ENCODE measurements around the gene MND1. TPM values are rescaled to one million over a fixed set of nuclear protein-coding genes. Genes with fewer than 3 reads are reported as not detected.

MND1 gene
- total and polyA plus RNA-seq, 7 donors = 0.12 to 1.4 (median 0.40) TPM; not detected in 3

GRCh38 chr4:153347117-153347516, 2.6 kb downstream of the MND1 start:
- Histone ChIP-seq H3K36me3 (ENCODE audit: insufficient read depth in 1 of 2, low read depth in 1 of 2) (no peaks in the 10 kb centered on the region), H3K9me3 (no peaks in the 10 kb centered on the region), H3K4me3 (no peak overlapping the region), H3K27me3 (ENCODE audit: insufficient read depth in 3 of 3, low read length in 2 of 3) (no peaks in the 10 kb centered on the region), H3K4me1 (peaks cover 8% of the 10 kb centered on the region), H3K27ac (no peak overlapping the region)
- DNase-seq (no peak), ATAC-seq (no peak)
- intact Hi-C loops (cut with DNase I) = loop anchor here (5.0 to 10.0 kb wide), 2 partner anchors 88 to 120 kb away; partner anchors contain the start of gene TMEM131L (in 1 of the 2)
- no peak for TF ChIP-seq CTCF (IDR thresholded peaks at IDR 0.05)

- intact Hi-C loops (cut with DNase I) = loop anchor here (5.0 to 10.0 kb wide), 2 partner anchors 87 to 119 kb away; partner anchors contain the start of gene TMEM131L (in 1 of the 2)
- WGBS, 3 donors = 78 to 97% (median 83%) methylated on average over 4 of the region's 4 CpGs
- TF ChIP-seq CTCF (IDR thresholded peaks at IDR 0.05) = no peak
Measured at GRCh38 chr4:153348006-153348405, 3.5 kb downstream of the MND1 start.

GRCh38 chr4:153349206-153349805, 4.8 kb downstream of the MND1 start:
- intact Hi-C loops (cut with DNase I) = loop anchor here (5.0 to 10.0 kb wide), 2 partner anchors 85 to 118 kb away; partner anchors contain the start of gene TMEM131L (in 1 of the 2)
- H3K4me1 ChIP-seq = peaks cover 8% of the 10 kb centered on the region
- H3K27me3 ChIP-seq (ENCODE audit: insufficient read depth in 3 of 3, low read length in 2 of 3) = no peaks in the 10 kb centered on the region
- ATAC-seq = no peak
- H3K27ac ChIP-seq = no peak overlapping the region
- no peak for DNase-seq
- TF ChIP-seq CTCF (IDR thresholded peaks at IDR 0.05) = no peak
- WGBS, 3 donors = 82 to 88% (median 85%) methylated on average over 1 of the region's 1 CpG
- no peaks in the 10 kb centered on the region for H3K9me3 ChIP-seq
- H3K4me3 ChIP-seq = no peak overlapping the region
- H3K36me3 ChIP-seq (ENCODE audit: insufficient read depth in 1 of 2, low read depth in 1 of 2) = no peaks in the 10 kb centered on the region

More at GRCh38 chr4:153348006-153348405, 3.5 kb downstream of the MND1 start:
- Histone ChIP-seq H3K27ac (no peak overlapping the region), H3K4me1 (peaks cover 8% of the 10 kb centered on the region), H3K27me3 (ENCODE audit: insufficient read depth in 3 of 3, low read length in 2 of 3) (no peaks in the 10 kb centered on the region), H3K36me3 (ENCODE audit: insufficient read depth in 1 of 2, low read depth in 1 of 2) (no peaks in the 10 kb centered on the region), H3K4me3 (no peak overlapping the region), H3K9me3 (no peaks in the 10 kb centered on the region)
- DNase-seq (no peak), ATAC-seq (no peak)

GRCh38 chr4:153362184-153362583, 17.7 kb downstream of the MND1 start:
- no peaks in the 10 kb centered on the region for H3K27me3 ChIP-seq (ENCODE audit: insufficient read depth in 3 of 3, low read length in 2 of 3)
- no peak for TF ChIP-seq CTCF (IDR thresholded peaks at IDR 0.05)
- H3K4me1 ChIP-seq = no peaks in the 10 kb centered on the region
- intact Hi-C loops (cut with DNase I) = no loop called here
- no peaks in the 10 kb centered on the region for H3K9me3 ChIP-seq
- DNase-seq (no peak), ATAC-seq (no peak)
- H3K36me3 ChIP-seq (ENCODE audit: insufficient read depth in 1 of 2, low read depth in 1 of 2) = no peaks in the 10 kb centered on the region
- no peak overlapping the region for H3K27ac ChIP-seq
- WGBS, 3 donors = 80 to 88% (median 81%) methylated on average over 3 of the region's 3 CpGs
- H3K4me3 ChIP-seq = no peak overlapping the region

GRCh38 chr4:153364061-153364460, 19.6 kb downstream of the MND1 start:
- no peak for DNase-seq
- intact Hi-C loops (cut with DNase I) = no loop called here
- Histone ChIP-seq H3K9me3 (no peaks in the 10 kb centered on the region), H3K27ac (no peak overlapping the region), H3K4me1 (no peaks in the 10 kb centered on the region), H3K36me3 (ENCODE audit: insufficient read depth in 1 of 2, low read depth in 1 of 2) (no peaks in the 10 kb centered on the region), H3K4me3 (no peak overlapping the region), H3K27me3 (ENCODE audit: insufficient read depth in 3 of 3, low read length in 2 of 3) (no peaks in the 10 kb centered on the region)
- no peak for TF ChIP-seq CTCF (IDR thresholded peaks at IDR 0.05)
- no peak for ATAC-seq
- WGBS, 3 donors = 97 to 100% (median 98%) methylated on average over 4 of the region's 4 CpGs

Data from psoas muscle (tissue), 8 donors.